ENCODE results near the gene GAS7. TPM values are rescaled to one million over a fixed set of nuclear protein-coding genes. Genes with fewer than 3 reads are reported as not detected.

GAS7 gene
- total RNA-seq, 1 donor from 2014 or later = 8.5 TPM

DNA sequence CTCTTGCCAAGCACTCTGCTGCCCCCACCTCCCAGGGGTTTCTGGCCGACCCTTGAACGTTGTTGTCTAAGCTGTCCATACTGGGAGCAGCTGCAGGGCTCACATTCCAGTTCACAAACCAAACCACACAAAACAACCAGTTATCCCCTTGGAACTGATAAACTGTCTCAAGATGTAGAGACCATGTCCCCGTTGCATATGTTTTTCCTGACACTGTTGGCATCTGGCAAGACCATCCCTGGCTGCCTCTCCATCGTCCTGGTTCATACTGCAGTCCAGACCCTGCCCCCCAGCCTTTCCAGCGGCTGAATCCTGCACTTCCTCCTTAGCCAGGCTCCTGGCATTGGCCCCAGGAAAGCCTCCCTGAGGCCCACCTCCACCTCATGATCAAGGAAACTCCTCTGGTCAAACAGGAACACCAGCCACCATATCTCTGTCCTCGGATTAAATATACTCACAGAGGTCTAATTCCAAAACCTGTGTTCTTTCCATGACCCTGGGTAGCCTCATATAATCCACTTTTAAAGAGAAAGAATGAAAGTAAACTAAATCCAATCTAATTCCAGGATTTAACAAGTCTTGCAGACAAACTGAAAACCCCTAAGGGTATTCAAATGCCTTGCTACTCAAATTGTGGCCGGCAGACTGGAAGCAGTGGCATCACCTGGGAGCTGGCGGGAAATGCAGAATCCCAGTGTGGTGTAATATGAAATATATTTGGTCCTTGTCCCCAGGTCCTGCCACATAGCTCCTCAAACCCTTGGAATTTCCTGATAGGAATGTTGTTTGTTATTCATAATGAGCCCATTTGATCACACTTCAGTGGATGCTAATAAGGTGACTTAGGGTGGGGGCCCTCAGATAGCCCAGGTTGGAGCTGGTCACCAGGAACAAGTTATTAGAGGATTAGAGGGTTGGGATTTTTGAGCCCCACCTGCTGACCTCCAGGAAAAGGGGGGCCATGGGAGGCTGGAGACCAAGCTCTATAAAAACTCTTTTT lies 14.2 kb downstream of the GAS7 start:
- H4K20me1 ChIP-seq (ENCODE audit: insufficient read depth, low read length) = no peaks in the 10 kb centered on the region
- H3K27me3 ChIP-seq (ENCODE audit: insufficient read depth, low read length) = no peaks in the 10 kb centered on the region
- no peak overlapping the region for H3K27ac ChIP-seq (ENCODE audit: low read depth, low read length)
- no peaks in the 10 kb centered on the region for H3K9me3 Mint-ChIP-seq (ENCODE audit: unreplicated experiment)
- H3K36me3 Mint-ChIP-seq (ENCODE audit: low read depth, unreplicated experiment) = no peaks in the 10 kb centered on the region
- peaks cover 4% of the 10 kb centered on the region for H3K4me1 Mint-ChIP-seq (ENCODE audit: low read depth, unreplicated experiment)
- DNase-seq (ENCODE audit: low read depth) (no peak), FAIRE-seq (no peak)
- H3K4me2 ChIP-seq (ENCODE audit: low read length) = no peak overlapping the region
- H3K4me3 ChIP-seq (ENCODE audit: insufficient read depth, low read depth, low read length) = no peak overlapping the region
- no peaks in the 10 kb centered on the region for H3K4me1 ChIP-seq (ENCODE audit: insufficient read depth, low read length)
- no peak overlapping the region for H3K4me3 Mint-ChIP-seq (ENCODE audit: unreplicated experiment)
- H3K9ac ChIP-seq (ENCODE audit: low read length) = no peak overlapping the region
- no peak for TF ChIP-seq EZH2 (IDR thresholded peaks at IDR 0.05; ENCODE audit: insufficient read depth, low read length)
- TF ChIP-seq, protein P1, sequence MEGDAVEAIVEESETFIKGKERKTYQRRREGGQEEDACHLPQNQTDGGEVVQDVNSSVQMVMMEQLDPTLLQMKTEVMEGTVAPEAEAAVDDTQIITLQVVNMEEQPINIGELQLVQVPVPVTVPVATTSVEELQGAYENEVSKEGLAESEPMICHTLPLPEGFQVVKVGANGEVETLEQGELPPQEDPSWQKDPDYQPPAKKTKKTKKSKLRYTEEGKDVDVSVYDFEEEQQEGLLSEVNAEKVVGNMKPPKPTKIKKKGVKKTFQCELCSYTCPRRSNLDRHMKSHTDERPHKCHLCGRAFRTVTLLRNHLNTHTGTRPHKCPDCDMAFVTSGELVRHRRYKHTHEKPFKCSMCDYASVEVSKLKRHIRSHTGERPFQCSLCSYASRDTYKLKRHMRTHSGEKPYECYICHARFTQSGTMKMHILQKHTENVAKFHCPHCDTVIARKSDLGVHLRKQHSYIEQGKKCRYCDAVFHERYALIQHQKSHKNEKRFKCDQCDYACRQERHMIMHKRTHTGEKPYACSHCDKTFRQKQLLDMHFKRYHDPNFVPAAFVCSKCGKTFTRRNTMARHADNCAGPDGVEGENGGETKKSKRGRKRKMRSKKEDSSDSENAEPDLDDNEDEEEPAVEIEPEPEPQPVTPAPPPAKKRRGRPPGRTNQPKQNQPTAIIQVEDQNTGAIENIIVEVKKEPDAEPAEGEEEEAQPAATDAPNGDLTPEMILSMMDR (IDR thresholded peaks at IDR 0.05; ENCODE audit: insufficient read depth, low read depth, low read length) = no peak
- H2AFZ ChIP-seq (ENCODE audit: low read depth, low read length) = no peak overlapping the region
- no peaks in the 10 kb centered on the region for H3K79me2 ChIP-seq (ENCODE audit: insufficient read depth, low read length)
- peaks cover 29% of the 10 kb centered on the region for H3K27me3 Mint-ChIP-seq (ENCODE audit: low read depth, unreplicated experiment)
- H3K9me3 ChIP-seq (ENCODE audit: insufficient read depth, low read depth, low read length) = no peaks in the 10 kb centered on the region
- H3K36me3 ChIP-seq (ENCODE audit: insufficient read depth, low read length) = no peaks in the 10 kb centered on the region
- H3K27ac Mint-ChIP-seq (ENCODE audit: unreplicated experiment) = no peak overlapping the region

GRCh38 chr17:10182785-10183184 lies 15.6 kb downstream of the GAS7 start:
- Histone ChIP-seq H3K9ac (ENCODE audit: low read length) (no peak overlapping the region), H3K27me3 (ENCODE audit: insufficient read depth, low read length) (no peaks in the 10 kb centered on the region), H2AFZ (ENCODE audit: low read depth, low read length) (no peak overlapping the region), H3K79me2 (ENCODE audit: insufficient read depth, low read length) (no peaks in the 10 kb centered on the region), H3K9me3 (ENCODE audit: insufficient read depth, low read depth, low read length) (no peaks in the 10 kb centered on the region), H3K36me3 (ENCODE audit: insufficient read depth, low read length) (no peaks in the 10 kb centered on the region), H3K4me3 (ENCODE audit: insufficient read depth, low read depth, low read length) (no peak overlapping the region), H3K4me2 (ENCODE audit: low read length) (no peak overlapping the region), H3K27ac (ENCODE audit: low read depth, low read length) (no peak overlapping the region), H3K4me1 (ENCODE audit: insufficient read depth, low read length) (peaks cover 7% of the 10 kb centered on the region), H4K20me1 (ENCODE audit: insufficient read depth, low read length) (no peaks in the 10 kb centered on the region)
- Mint-ChIP-seq H3K27me3 (ENCODE audit: low read depth, unreplicated experiment) (peaks cover 25% of the 10 kb centered on the region), H3K36me3 (ENCODE audit: low read depth, unreplicated experiment) (no peaks in the 10 kb centered on the region), H3K4me1 (ENCODE audit: low read depth, unreplicated experiment) (peaks cover 13% of the 10 kb centered on the region), H3K4me3 (ENCODE audit: unreplicated experiment) (no peak overlapping the region), H3K9me3 (ENCODE audit: unreplicated experiment) (no peaks in the 10 kb centered on the region), H3K27ac (ENCODE audit: unreplicated experiment) (no peak overlapping the region)
- DNase-seq (ENCODE audit: low read depth) (no peak), FAIRE-seq (no peak)
- no peak for TF ChIP-seq EZH2 (IDR thresholded peaks at IDR 0.05; ENCODE audit: insufficient read depth, low read length)
- TF ChIP-seq, protein P1 (IDR thresholded peaks at IDR 0.05; ENCODE audit: insufficient read depth, low read depth, low read length) = no peak
